ENCODE data around the gene CKAP2. TPM values are rescaled to one million over a fixed set of nuclear protein-coding genes. Genes with fewer than 3 reads are reported as not detected.

The CKAP2 gene
- total RNA-seq, 1 experiment from 2014 or later: 80.2 TPM

GRCh38 chr13:52447815-52448552 lies 7.3 kb upstream of the CKAP2 start:
- Histone ChIP-seq H3K79me2 (ENCODE audit: insufficient read depth, low read length) (peaks cover 62% of the 10 kb centered on the region), H3K27me3 (ENCODE audit: insufficient read depth, low read length) (no peaks in the 10 kb centered on the region), H3K4me3 (replicated peaks in 1 of 2; ENCODE audit: low read depth in 1 of 2, low read length in 2 of 2) (no peak overlapping the region), H3K27ac (ENCODE audit: low read depth, low read length) (no peak overlapping the region), H3K4me1 (ENCODE audit: control insufficient read depth in 1 of 2, insufficient read depth in 2 of 2, low read length in 2 of 2) (peaks cover 14 to 18% of the 10 kb centered on the region in 2 experiments), H2AFZ (ENCODE audit: low read depth, low read length, poor library complexity, severe bottlenecking) (no peak overlapping the region), H3K4me2 (ENCODE audit: low read length) (no peak overlapping the region), H3K9ac (ENCODE audit: low read length) (no peak overlapping the region), H4K20me1 (ENCODE audit: insufficient read depth) (no peaks in the 10 kb centered on the region), H3K36me3 (ENCODE audit: control insufficient read depth in 1 of 2, insufficient read depth in 2 of 2, low read length in 2 of 2) (no peaks in the 10 kb centered on the region), H3K9me3 (ENCODE audit: control insufficient read depth in 1 of 2, insufficient read depth in 1 of 2, low read depth in 1 of 2, low read length in 2 of 2) (no peaks in the 10 kb centered on the region), H3K9me2 (ENCODE audit: insufficient read depth) (no peaks in the 10 kb centered on the region)
- RAD21 ChIA-PET (ENCODE audit: low non-redundant PET in 1 of 2, low total read pairs in 2 of 2, uncharacterized antibody in 2 of 2, unreplicated experiment in 2 of 2): no interaction called here
- no peak for ATAC-seq
- CTCF ChIA-PET: no interaction called here
- POLR2A ChIA-PET: interaction anchor here (0.5 kb wide), 1 partner anchor 96 kb away, joined by 5 read pairs; no protein-coding TSS in a partner anchor
- intact Hi-C loops (cut with micrococcal nuclease): no loop called here
- BruUV-seq (replicated peaks): no TSS peak
- DNase-seq (ENCODE audit: low read depth, low spot score): no peak
- no peak for TF ChIP-seq CTCF (IDR thresholded peaks at IDR 0.05 in 2 of 3, conservative IDR thresholded peaks at IDR 0.05 in 1 of 3; ENCODE audit: borderline replicate concordance in 1 of 3, insufficient read depth in 1 of 3, low read depth in 2 of 3, low read length in 2 of 3)
- no peak for TF ChIP-seq REST (IDR thresholded peaks at IDR 0.05; ENCODE audit: low read depth)
- no peak for TF ChIP-seq ZFX (IDR thresholded peaks at IDR 0.05)
- no peak for TF ChIP-seq JUND (IDR thresholded peaks at IDR 0.05)
- TF ChIP-seq POLR2AphosphoS5 (IDR thresholded peaks at IDR 0.05; ENCODE audit: low read depth, low read length): no peak
